Stimulated activated CD4-positive, alpha-beta T cell treated with anti-CD3 and anti-CD28 coated beads, Interleukin-1b, Interleukin-23, amount 100 ng/mL, for 4 hours (primary cell): Measurements from ENCODE around the gene CCDC74A.
"Not testable (repeated sequence)": the region's sequence is repeated elsewhere in the genome, so short reads cannot be mapped to it uniquely, and the experiment has no call there.

Experiments
- DNase-seq, 2 donors: peaks; one replicate each; pipeline ENCODE4 v3.0.0-alpha.2; 2020; ENCODE audit warnings: low read depth in 2 of 2

CCDC74A gene

GRCh38 chr2:131527131-131528001 lies at the start of gene CCDC74A:
CCDC74A (plus strand) TSS chr2:131527888; CDS start chr2:131527971, 83 bp downstream.
- peak; percentile 67 to 72 for DNase-seq

GRCh38 chr2:131478074-131478849 lies 49.4 kb upstream of the CCDC74A start:
- DNase-seq, result not testable (repeated sequence)

- DNase-seq, result not testable (repeated sequence)
These were observed 48.7 kb upstream of the CCDC74A start for GRCh38 chr2:131478850-131479461.

DNA sequence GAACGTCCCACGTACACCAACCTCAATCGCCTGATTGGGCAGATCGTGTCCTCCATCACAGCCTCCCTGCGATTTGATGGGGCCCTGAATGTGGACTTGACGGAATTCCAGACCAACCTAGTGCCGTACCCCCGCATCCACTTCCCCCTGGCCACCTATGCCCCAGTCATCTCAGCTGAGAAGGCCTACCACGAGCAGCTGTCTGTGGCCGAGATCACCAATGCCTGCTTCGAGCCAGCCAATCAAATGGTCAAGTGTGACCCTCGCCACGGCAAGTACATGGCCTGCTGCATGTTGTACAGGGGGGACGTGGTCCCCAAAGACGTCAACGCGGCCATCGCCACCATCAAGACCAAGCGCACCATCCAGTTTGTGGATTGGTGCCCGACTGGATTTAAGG lies 47.3 kb upstream of the CCDC74A start:
- not testable (repeated sequence) for DNase-seq

DNA sequence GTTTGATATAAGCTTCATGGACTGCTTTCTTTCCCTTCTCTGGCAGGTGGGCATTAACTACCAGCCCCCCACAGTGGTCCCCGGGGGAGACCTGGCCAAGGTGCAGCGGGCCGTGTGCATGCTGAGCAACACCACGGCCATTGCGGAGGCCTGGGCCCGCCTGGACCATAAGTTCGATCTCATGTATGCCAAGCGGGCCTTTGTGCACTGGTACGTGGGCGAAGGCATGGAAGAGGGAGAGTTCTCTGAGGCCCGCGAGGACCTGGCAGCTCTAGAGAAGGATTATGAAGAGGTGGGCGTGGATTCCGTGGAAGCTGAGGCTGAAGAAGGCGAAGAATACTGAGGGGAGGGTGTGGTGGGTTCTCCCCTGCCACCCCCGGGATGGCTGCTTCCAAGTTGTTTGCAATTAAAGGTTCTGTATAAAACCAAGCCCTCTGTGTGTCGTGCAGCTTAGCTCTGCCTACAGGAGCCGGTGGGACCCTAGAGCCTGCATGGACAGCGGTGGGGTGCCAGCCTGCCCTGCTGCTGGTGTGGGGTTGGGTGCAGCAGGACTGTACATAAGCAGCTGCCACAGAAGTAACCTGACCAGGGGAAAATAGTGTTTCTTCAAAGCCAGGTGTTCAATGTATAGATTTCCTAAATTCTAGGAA lies 45.1 kb upstream of the CCDC74A start:
- not testable (repeated sequence) for DNase-seq

DNA sequence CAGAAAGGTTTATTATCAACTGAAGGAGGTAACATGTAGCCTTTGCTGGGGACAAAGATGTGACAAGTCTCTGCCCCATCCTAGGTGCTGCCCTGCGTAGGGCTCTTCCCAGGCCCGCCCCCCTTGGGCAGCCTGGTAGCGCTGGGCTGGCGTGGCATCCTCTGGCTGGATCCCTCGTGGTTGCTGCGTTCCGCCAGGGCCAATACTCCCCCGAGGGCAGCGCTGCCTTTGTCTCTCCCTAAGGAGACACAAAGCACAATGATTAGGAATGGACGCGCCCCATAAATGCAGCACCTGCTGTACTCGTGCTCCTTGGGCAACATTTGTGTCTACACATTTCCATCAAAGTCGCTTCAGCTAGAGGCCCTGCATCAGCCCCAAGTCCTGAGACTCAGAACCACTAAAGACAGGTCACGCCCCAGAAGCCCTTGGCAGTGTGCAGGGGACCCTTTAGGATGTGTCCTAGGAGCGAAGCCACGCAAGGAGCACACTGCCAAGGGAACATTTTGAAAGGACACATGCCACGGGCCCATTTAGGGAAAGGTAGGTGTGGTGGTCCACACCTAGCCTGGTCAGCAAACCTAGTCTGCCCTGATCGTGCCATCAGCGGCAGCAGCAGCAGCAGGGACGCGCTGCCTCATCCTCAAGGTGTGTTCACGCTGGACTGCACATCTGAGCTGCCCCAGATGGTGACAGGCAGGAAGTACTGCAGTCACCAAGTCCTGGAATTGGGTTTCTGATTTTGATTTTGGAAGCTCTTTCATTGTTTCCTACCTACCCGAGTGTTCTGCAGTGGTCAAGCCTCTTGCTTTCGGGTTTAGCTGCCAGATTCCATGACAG lies 43.5 kb upstream of the CCDC74A start:
- not testable (repeated sequence) for DNase-seq

DNA sequence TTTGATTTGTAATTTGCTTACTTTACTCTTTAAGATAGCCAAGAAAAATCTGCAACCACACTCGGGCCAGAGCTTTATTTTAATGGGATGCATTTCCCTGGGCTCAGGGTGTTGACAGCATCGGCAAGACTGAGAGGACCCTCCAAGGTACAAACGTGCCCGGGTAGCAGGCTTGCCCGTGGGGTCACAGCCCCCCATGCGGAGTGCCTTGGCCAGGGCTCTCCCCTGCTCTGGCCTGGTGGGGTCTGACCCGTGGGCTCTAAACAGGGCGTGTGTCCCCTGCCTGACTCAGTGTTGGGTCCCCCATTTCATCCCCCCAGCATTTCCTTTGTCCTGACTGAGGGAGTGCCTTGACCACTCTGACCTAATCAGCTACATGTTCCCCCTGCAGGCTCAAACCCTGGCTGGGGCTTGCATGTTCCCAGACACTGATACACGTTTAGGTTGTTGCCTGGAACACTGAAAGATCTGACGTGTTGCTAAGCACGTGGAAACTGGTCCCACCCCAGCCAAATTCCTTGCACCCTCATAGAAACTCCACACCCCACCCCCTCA lies 42.7 kb upstream of the CCDC74A start:
- not testable (repeated sequence) for DNase-seq

- not testable (repeated sequence) for DNase-seq
These were observed 41.3 kb upstream of the CCDC74A start for GRCh38 chr2:131486201-131486902.

DNA sequence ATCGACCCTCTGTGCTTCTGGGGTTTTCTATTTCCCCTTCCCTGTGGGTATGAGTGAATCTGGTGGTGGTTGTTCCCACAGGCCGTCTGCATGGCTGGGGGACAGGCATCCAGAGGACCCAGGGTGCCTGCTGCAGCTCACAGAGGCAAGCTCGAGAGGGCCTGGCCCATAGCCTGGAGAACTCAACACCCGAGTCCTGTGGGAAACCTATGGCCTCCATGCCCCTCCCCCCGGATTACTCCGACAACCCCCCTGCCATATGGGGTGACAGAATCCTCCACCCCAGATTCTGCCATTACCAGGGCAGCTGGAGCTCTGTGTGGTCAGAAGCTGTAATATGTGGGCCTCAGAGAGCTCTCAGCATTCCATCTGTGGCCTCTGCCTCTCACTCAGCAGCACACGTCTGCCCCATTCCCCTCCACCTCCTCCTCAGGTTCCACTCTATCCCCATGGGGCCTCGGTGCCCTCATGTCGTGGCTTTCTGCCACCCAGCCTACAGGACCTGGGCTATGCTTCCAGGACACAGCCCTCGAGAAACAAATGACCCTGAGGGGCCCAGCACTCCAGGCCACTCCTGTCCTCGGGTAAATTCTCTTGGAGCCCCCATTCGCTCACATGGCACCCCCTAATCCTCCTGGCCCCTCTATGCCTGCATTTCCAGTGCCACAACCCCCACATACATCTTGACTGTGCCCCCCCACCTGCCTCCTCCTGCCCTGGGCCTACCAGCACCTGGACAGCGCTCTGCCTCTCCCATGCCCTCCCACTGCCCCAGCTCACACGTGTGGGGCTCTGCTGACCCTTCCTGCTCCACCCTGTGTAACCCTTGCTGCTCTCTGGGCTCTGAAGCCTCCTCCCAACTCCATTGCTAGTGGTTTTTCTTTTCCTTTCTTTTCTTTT lies 39.1 kb upstream of the CCDC74A start:
- DNase-seq, result no peak

DNA sequence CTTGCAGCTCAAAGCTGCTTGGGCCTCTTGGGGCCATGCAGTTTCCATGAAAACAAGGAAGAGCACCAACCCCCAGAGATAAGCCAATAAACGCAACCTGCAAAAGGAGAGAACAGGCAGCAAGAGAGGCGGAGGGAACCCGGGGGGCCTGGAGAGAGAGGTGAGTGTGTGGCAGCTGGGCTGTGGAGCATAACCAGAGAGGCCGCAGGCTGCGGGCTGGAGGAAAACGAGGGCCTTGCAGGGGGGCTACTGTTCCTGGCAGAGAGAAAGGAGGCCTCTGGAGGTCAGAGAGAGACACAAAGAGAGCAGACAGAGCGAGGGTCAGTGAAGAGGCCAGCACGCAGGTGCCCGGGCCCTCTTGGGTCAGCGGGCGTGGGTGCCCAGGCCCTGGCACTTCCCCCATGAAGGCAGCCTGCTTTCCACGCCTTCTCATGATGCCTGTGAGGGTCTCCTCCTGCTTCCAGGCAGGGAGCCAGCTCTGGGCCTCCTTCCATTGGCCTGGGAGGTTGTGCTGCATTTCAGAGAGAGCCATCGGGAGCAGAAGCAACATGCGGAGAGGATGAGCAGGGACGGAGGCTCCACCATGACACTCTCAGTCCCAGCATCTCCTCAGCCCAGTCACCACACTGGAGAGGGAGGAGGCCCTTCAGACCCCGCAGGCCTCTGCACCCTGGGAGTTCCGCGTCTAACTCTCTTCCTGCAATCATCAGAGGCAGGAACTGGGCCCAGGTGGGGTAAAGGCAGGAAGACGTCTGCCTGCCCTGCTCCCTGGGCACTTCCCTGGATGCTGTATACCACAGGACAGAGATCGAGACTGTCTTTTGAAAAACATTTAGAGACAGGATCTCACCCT lies 36.8 kb upstream of the CCDC74A start:
- not testable (repeated sequence) for DNase-seq

DNA sequence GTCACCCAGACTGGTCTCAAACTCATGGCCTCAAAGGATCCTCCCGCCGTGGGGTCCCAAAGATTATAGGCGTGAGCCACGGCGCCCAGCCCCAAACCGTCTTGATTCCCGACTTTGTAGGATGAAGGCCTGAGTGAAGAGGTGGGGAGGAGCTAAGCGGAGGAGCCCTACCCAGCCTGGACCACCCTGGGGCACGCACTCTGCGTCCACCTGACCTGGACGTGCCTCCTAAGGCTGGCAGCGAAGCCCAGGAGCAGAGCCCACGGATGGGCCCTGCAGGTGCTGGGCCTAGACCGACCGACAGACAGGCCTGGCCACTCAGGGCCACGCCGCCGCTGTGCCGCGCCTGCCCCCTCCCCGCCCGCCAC lies 36.2 kb upstream of the CCDC74A start:
- DNase-seq, result not testable (repeated sequence)

- DNase-seq, result peak in 1 of 2 donors; percentile 77
These were observed 35.7 kb upstream of the CCDC74A start, which contains the start of gene MZT2A for GRCh38 chr2:131492015-131492417. MZT2A (minus strand) TSS chr2:131492397; CDS start chr2:131492376, 21 bp downstream.

GRCh38 chr2:131492418-131493198 lies 35.1 kb upstream of the CCDC74A start:
- DNase-seq, result peak; percentile 87 to 91

- no peak for DNase-seq
These were observed 34.3 kb upstream of the CCDC74A start for GRCh38 chr2:131493199-131493968.

DNA sequence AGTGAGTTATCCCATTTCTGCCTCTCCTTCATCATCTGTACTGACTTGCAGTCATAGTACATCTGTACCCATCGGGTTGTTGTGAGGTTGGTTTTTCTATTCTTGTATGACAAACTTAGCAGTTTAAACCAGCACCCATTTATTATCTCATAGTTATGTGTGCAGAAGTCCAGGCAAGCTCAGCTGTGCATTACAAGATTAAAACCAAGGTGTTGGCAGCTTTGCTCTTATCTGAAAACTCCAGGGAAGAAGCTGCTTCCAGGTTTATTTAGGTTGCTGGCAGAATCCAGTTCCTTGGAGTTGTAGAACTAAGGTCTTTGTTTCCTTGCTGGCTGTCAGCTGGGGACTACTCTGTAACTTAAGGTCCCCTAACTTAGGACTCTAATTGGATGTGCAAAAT lies 32.2 kb upstream of the CCDC74A start:
- not testable (repeated sequence) for DNase-seq

GRCh38 chr2:131498321-131498973 lies 29.2 kb upstream of the CCDC74A start:
- DNase-seq, result not testable (repeated sequence)
